ENCODE measurements around the gene TOMM6.

TOMM6 gene

GRCh38 chr6:41824571-41825569 lies 37.4 kb downstream of the TOMM6 start:
- no peaks in the 10 kb centered on the region for H3K9me3 Mint-ChIP-seq
- H3K27ac Mint-ChIP-seq, result no peak overlapping the region
- TF ChIP-seq, protein P1, sequence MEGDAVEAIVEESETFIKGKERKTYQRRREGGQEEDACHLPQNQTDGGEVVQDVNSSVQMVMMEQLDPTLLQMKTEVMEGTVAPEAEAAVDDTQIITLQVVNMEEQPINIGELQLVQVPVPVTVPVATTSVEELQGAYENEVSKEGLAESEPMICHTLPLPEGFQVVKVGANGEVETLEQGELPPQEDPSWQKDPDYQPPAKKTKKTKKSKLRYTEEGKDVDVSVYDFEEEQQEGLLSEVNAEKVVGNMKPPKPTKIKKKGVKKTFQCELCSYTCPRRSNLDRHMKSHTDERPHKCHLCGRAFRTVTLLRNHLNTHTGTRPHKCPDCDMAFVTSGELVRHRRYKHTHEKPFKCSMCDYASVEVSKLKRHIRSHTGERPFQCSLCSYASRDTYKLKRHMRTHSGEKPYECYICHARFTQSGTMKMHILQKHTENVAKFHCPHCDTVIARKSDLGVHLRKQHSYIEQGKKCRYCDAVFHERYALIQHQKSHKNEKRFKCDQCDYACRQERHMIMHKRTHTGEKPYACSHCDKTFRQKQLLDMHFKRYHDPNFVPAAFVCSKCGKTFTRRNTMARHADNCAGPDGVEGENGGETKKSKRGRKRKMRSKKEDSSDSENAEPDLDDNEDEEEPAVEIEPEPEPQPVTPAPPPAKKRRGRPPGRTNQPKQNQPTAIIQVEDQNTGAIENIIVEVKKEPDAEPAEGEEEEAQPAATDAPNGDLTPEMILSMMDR (IDR thresholded peaks at IDR 0.05), result no peak
- H3K4me3 Mint-ChIP-seq, result no peak overlapping the region
- no peak for DNase-seq
- peaks cover 15% of the 10 kb centered on the region for H3K4me1 Mint-ChIP-seq
- peaks cover 15% of the 10 kb centered on the region for H3K36me3 Mint-ChIP-seq (ENCODE audit: low read depth)
- H3K27me3 Mint-ChIP-seq (ENCODE audit: low read depth, poor library complexity), result no peaks in the 10 kb centered on the region

GRCh38 chr6:41826343-41827022 lies 39.0 kb downstream of the TOMM6 start:
- DNase-seq, result no peak
- no peak overlapping the region for H3K4me3 Mint-ChIP-seq
- no peaks in the 10 kb centered on the region for H3K9me3 Mint-ChIP-seq
- TF ChIP-seq, protein P1 (IDR thresholded peaks at IDR 0.05), result no peak
- H3K36me3 Mint-ChIP-seq (ENCODE audit: low read depth), result peaks cover 11% of the 10 kb centered on the region
- no peaks in the 10 kb centered on the region for H3K27me3 Mint-ChIP-seq (ENCODE audit: low read depth, poor library complexity)
- H3K4me1 Mint-ChIP-seq, result peaks cover 15% of the 10 kb centered on the region
- no peak overlapping the region for H3K27ac Mint-ChIP-seq

DNA sequence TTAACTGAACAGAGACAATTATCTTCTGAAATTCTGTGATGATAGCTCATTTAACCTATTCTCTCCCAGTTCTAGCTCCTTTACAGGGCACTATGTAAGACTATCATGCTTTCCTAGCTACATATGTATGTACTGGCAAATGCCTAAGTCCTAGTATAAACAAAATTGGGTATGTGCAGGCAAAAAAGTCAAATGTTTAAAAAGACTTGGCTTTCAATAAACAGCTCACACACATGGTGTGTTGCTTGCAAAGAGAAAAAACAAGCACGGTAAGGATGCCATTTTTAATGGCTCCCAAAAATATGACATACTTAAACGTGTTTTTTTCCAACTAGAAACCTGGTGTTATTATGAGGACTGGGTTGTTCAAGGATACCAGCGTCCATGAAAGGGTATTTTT lies 44.8 kb downstream of the TOMM6 start:
- no peak for DNase-seq
- Mint-ChIP-seq H3K27me3 (ENCODE audit: low read depth, poor library complexity) (no peaks in the 10 kb centered on the region), H3K4me3 (no peak overlapping the region), H3K36me3 (ENCODE audit: low read depth) (peaks cover 39% of the 10 kb centered on the region), H3K27ac (no peak overlapping the region), H3K9me3 (peaks cover 4% of the 10 kb centered on the region), H3K4me1 (no peaks in the 10 kb centered on the region)
- TF ChIP-seq, protein P1 (IDR thresholded peaks at IDR 0.05), result no peak

DNA sequence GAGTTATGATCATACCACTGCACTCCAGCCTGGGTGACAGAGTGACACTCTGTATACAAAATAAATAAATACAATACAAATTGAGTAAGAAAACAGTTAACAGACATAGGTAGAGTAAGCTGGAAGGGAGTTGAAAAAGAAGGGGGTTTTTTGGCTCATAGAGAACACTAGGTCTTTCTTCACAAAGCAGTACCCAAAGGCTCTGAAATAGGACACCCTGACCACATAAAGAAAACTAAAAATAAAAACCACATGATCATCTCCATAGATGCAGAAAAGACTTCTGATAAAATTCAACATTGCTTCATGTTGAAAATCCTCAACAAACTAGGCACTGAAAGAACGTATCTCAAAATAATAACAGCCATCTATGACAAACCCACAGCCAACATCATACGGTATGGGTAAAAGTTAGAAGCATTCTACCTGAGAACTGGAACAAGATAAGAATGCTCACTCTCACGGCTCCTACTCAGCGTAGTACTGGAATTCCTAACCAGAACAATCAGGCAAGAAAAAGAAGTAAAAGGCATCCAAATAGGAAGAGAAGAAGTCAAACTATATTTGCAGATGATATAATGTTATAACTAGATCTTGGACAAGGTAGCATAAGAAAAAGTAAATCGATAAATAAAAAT lies 48.6 kb downstream of the TOMM6 start:
- Mint-ChIP-seq H3K9me3 (peaks cover 8% of the 10 kb centered on the region), H3K36me3 (ENCODE audit: low read depth) (peaks cover 66% of the 10 kb centered on the region), H3K27me3 (ENCODE audit: low read depth, poor library complexity) (no peaks in the 10 kb centered on the region), H3K4me1 (no peaks in the 10 kb centered on the region), H3K4me3 (no peak overlapping the region), H3K27ac (no peak overlapping the region)
- TF ChIP-seq, protein P1 (IDR thresholded peaks at IDR 0.05), result no peak
- no peak for DNase-seq

DNA sequence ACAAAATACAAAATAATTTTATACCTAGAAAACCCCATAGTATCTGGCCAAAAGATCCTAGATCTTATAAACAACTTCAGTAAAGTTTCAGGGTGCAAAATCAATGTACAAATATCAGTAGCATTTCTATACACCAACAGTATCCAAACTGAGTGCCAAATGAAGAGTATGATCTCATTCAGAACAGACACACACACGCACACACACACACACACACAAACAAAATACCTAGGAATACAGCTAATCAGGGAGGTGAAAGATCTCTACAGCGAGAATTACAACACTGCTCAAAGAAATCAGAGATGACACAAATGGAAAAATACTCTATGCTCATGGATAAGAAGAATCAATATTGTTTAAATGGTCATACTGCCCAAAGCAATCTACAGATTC lies 49.2 kb downstream of the TOMM6 start:
- TF ChIP-seq, protein P1 (IDR thresholded peaks at IDR 0.05), result no peak
- H3K27me3 Mint-ChIP-seq (ENCODE audit: low read depth, poor library complexity), result no peaks in the 10 kb centered on the region
- H3K9me3 Mint-ChIP-seq, result peaks cover 8% of the 10 kb centered on the region
- H3K4me3 Mint-ChIP-seq, result no peak overlapping the region
- H3K27ac Mint-ChIP-seq, result peak overlapping the region; percentile 6
- H3K4me1 Mint-ChIP-seq, result no peaks in the 10 kb centered on the region
- no peak for DNase-seq
- H3K36me3 Mint-ChIP-seq (ENCODE audit: low read depth), result peaks cover 68% of the 10 kb centered on the region

Measured in nephron progenitor cell (in vitro differentiated cells).